ENCODE data around the gene MAN2B2.

DNA sequence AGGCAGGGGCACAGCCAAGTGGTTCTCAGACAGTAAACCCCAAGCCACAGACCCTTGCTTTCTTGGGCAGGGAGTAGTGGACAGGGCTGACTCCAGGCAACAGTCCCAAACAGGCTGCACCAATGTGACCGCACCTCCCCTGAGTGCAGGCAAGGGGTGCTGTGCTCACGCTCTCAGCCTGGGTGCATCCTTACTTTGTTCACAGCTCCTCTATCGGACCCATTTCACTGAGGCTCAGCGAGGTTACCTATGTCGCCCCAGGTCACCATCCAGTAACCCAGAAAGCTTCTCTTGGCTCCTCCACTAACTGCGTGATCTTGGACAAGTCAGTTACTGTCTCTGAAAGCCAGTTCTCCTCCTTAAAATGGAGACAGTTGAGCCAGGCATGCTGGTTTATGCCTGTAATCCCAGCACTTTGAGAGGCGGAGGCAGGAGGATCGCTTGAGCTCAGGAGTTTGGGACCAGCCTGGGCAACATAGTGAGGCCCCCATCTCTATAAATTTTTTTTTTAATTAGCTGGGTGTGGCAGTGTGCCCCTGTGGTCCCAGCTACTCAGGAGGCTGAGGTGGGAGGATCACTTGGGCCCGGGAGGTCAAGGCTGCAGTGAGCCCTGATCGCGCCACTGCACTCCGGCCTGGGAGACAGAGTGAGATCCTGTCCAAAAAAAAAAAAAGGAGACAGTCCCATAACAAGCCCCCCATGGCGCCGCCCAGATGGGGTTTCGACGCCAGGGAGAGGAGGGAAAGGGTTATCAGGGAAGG is 823 bp upstream of the MAN2B2 start:
- TF ChIP-seq POLR2A (IDR thresholded peaks at IDR 0.05; ENCODE audit: low read length) (no peak), GATA1 (IDR thresholded peaks at IDR 0.05; ENCODE audit: low read depth, low read length) (no peak)

All from erythroblast (primary cell).